OCI-LY1 (cell line): ENCODE measurements around the gene CAPN7.

Source experiments
- H2AFZ ChIP-seq: fragments of 200-600 bp; sonication (generic), shearing (Covaris generic); 2 replicates; pipeline ENCODE4 v1.6.0; 2014; ENCODE audit warnings: antibody characterized with exemption, mild to moderate bottlenecking, low read length
- H3F3A ChIP-seq: fragments of 200-600 bp; sonication (generic), shearing (Covaris generic); 2 replicates; pipeline ENCODE4 v1.6.0; 2014; ENCODE audit warnings: mild to moderate bottlenecking, antibody characterized with exemption, low read length, moderate library complexity; ENCODE audit not compliant: insufficient read depth
- H3K27ac ChIP-seq: fragments of 200-600 bp; sonication (generic); 2 replicates; pipeline ENCODE4 v1.5.1; 2014; ENCODE audit warnings: low read length, mixed run types, mild to moderate bottlenecking, low read depth; ENCODE audit not compliant: poor library complexity, severe bottlenecking
- H3K27me3 ChIP-seq: fragments of 200-600 bp; sonication (generic); 2 replicates; pipeline ENCODE4 v1.6.0; 2014; ENCODE audit warnings: antibody characterized with exemption, mild to moderate bottlenecking, low read length, moderate library complexity; ENCODE audit not compliant: insufficient read depth
- H3K36me3 ChIP-seq: fragments of 200-600 bp; sonication (generic); 2 replicates; pipeline ENCODE4 v1.6.1; 2014; ENCODE audit warnings: mild to moderate bottlenecking, antibody characterized with exemption, low read length, moderate library complexity, mixed read lengths; ENCODE audit not compliant: insufficient read depth
- H3K4me1 ChIP-seq: fragments of 200-600 bp; sonication (generic); 2 replicates; pipeline ENCODE4 v1.5.1; 2014; ENCODE audit warnings: mild to moderate bottlenecking, low read length, moderate library complexity; ENCODE audit not compliant: insufficient read depth, severe bottlenecking
- H3K4me2 ChIP-seq: fragments of 200-600 bp; sonication (generic), shearing (Covaris generic); 2 replicates; pipeline ENCODE4 v1.6.1; 2014; ENCODE audit warnings: low read length
- H3K4me3 ChIP-seq: fragments of 200-600 bp; sonication (generic); 2 replicates; pipeline ENCODE4 v1.5.1; 2014; ENCODE audit warnings: low read length, low read depth, mild to moderate bottlenecking, mixed read lengths; ENCODE audit not compliant: poor library complexity, severe bottlenecking
- H3K79me2 ChIP-seq: fragments of 200-600 bp; shearing (Covaris generic); 2 replicates; pipeline ENCODE4 v1.6.1; 2016; ENCODE audit warnings: mixed run types, low read length, mixed read lengths; ENCODE audit not compliant: insufficient read depth
- H3K9ac ChIP-seq: fragments of 200-600 bp; sonication (generic), shearing (Covaris generic); 2 replicates; pipeline ENCODE4 v1.6.1; 2014; ENCODE audit warnings: mild to moderate bottlenecking, low read length, mixed read lengths
- H3K9me2 ChIP-seq: fragments of 200-600 bp; sonication (generic), shearing (Covaris generic); 2 replicates; pipeline ENCODE4 v1.6.1; 2014; ENCODE audit warnings: low read depth, mild to moderate bottlenecking, low read length, mixed read lengths
- H3K9me3 ChIP-seq: fragments of 200-600 bp; shearing (Covaris generic); 2 replicates; pipeline ENCODE4 v1.6.1; 2014; ENCODE audit warnings: low read length, mixed read lengths
- H4K20me1 ChIP-seq: fragments of 200-600 bp; sonication (generic), shearing (Covaris generic); 2 replicates; pipeline ENCODE4 v1.6.0; 2016; ENCODE audit warnings: mild to moderate bottlenecking, low read length; ENCODE audit not compliant: insufficient read depth
- CTCF ChIP-seq: fragments of 200-600 bp; sonication (generic), shearing (Covaris generic); IDR thresholded peaks from 2 replicates; pipeline ENCODE4 v1.5.1; 2017; ENCODE audit warnings: mild to moderate bottlenecking, antibody characterized with exemption, low read length, moderate library complexity, mixed read lengths
- EZH2 ChIP-seq: fragments of 200-600 bp; sonication (generic), shearing (Covaris generic); IDR thresholded peaks from 2 replicates; pipeline ENCODE4 v1.8.0; 2017; ENCODE audit warnings: borderline replicate concordance, mixed run types, mild to moderate bottlenecking, antibody characterized with exemption, low read length, moderate library complexity, mixed read lengths

Gene CAPN7

GRCh38 chr3:15220056-15220455 lies 14.0 kb downstream of the CAPN7 start:
- Histone ChIP-seq H3K36me3 (peaks cover 67% of the 10 kb centered on the region), H3F3A (no peaks in the 10 kb centered on the region), H3K9ac (no peak overlapping the region), H3K9me3 (no peaks in the 10 kb centered on the region), H3K27me3 (no peaks in the 10 kb centered on the region), H2AFZ (no peak overlapping the region), H3K27ac (no peak overlapping the region), H4K20me1 (no peaks in the 10 kb centered on the region), H3K4me3 (no peak overlapping the region), H3K9me2 (no peaks in the 10 kb centered on the region), H3K4me2 (no peak overlapping the region), H3K79me2 (no peaks in the 10 kb centered on the region), H3K4me1 (peaks cover 14% of the 10 kb centered on the region)
- TF ChIP-seq CTCF = no peak

- Histone ChIP-seq H2AFZ (no peak overlapping the region), H3F3A (no peaks in the 10 kb centered on the region), H3K9ac (no peak overlapping the region), H3K27me3 (no peaks in the 10 kb centered on the region), H3K27ac (no peak overlapping the region), H4K20me1 (no peaks in the 10 kb centered on the region), H3K9me3 (no peaks in the 10 kb centered on the region), H3K4me1 (peaks cover 10% of the 10 kb centered on the region), H3K79me2 (no peaks in the 10 kb centered on the region), H3K36me3 (peaks cover 61% of the 10 kb centered on the region), H3K4me2 (no peak overlapping the region), H3K4me3 (no peak overlapping the region), H3K9me2 (no peaks in the 10 kb centered on the region)
- TF ChIP-seq CTCF (no peak), EZH2 (no peak)
Measured at GRCh38 chr3:15220661-15221060, 14.6 kb downstream of the CAPN7 start.

- no peak overlapping the region for H3K4me3 ChIP-seq
- no peaks in the 10 kb centered on the region for H3F3A ChIP-seq
- H3K9me2 ChIP-seq = no peaks in the 10 kb centered on the region
- H3K4me1 ChIP-seq = peaks cover 5% of the 10 kb centered on the region
- no peaks in the 10 kb centered on the region for H3K79me2 ChIP-seq
- no peak overlapping the region for H3K4me2 ChIP-seq
- peaks cover 55% of the 10 kb centered on the region for H3K36me3 ChIP-seq
- no peak overlapping the region for H3K9ac ChIP-seq
- no peaks in the 10 kb centered on the region for H3K27me3 ChIP-seq
- H3K27ac ChIP-seq = no peak overlapping the region
- H2AFZ ChIP-seq = no peak overlapping the region
- no peak for TF ChIP-seq CTCF
- no peak for TF ChIP-seq EZH2
- no peaks in the 10 kb centered on the region for H3K9me3 ChIP-seq
- no peaks in the 10 kb centered on the region for H4K20me1 ChIP-seq
Measured at GRCh38 chr3:15221574-15222217, 15.7 kb downstream of the CAPN7 start.
